Heart left ventricle (tissue), 13 donors: ENCODE results near the gene ABCC12.

Experiments
- POLR2A ChIP-seq, 2 donors: fragments of 450-650 bp; IDR thresholded peaks; one replicate each; pipeline ENCODE4 v1.6.1; 2017; ENCODE audit warnings: antibody characterized with exemption in 2 of 2, mild to moderate bottlenecking in 2 of 2, moderate library complexity in 2 of 2
- TF ChIP-seq, protein P1 (sequence below), 12 donors: fragments of 200-600 bp; sonication (generic) in 4 of 12; IDR thresholded peaks; one replicate each; pipeline versions ENCODE4 v1.5.0 to v1.8.0; 2018 to 2022; ENCODE audit warnings: antibody characterized with exemption in 12 of 12, mild to moderate bottlenecking in 5 of 12
- donor health status: ischemic (EF 13 %, LVEDD 7.1; RV severe dilation, severe dysfunction).
- donor health status: DM: no; HTN: yes; CAD: no.
- donor health status: DM: no; HTN: no; CAD: no.
- donor health status: ischemic (EF 25% LVEDD 6.9; RV normal size, moderate dysfunction).
- donor health status: ischemic (EF 25% LVEDD 5.7; RV mildly dilated, moderate dysfunction).
- donor health status: ischemic (EF 35%, LVEDD 5.7; RV mildly dilated, moderate dysfunction).
- donor health status: nonischemic (EF 11% LVEDD 7.7; RV severe dilation, severe dysfunction).
- donor health status: DM: yes; HTN: yes; CAD: no.
- donor health status: PGD.
- donor health status: ischemic (EF 29% LVEDD 5.4; RV normal size, mild dysfunction).
- donor health status: nonischemic (EF 23%, LVEDD 6.1; RV moderate dilation, normal function).

DNA sequence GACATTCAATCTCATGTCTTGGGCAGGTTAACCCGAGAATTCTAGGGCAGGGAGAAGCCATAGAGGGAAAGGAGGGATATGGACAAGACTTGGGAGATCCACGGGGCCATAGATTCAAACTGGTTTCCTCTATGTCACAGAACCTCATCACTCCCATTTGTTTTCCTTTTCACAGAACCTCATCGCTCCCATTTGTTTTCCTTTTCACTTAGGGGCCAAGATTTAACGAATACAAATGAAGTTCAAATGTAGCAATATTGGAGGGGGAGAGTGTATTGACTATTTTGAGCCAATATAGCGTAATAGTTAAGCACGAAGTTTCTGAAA lies 49.0 kb upstream of the ABCC12 start:
- TF ChIP-seq, protein P1, sequence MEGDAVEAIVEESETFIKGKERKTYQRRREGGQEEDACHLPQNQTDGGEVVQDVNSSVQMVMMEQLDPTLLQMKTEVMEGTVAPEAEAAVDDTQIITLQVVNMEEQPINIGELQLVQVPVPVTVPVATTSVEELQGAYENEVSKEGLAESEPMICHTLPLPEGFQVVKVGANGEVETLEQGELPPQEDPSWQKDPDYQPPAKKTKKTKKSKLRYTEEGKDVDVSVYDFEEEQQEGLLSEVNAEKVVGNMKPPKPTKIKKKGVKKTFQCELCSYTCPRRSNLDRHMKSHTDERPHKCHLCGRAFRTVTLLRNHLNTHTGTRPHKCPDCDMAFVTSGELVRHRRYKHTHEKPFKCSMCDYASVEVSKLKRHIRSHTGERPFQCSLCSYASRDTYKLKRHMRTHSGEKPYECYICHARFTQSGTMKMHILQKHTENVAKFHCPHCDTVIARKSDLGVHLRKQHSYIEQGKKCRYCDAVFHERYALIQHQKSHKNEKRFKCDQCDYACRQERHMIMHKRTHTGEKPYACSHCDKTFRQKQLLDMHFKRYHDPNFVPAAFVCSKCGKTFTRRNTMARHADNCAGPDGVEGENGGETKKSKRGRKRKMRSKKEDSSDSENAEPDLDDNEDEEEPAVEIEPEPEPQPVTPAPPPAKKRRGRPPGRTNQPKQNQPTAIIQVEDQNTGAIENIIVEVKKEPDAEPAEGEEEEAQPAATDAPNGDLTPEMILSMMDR (IDR thresholded peaks at IDR 0.05) = no peak
- TF ChIP-seq POLR2A (IDR thresholded peaks at IDR 0.05) = no peak
